NAMALWA (cell line): ENCODE measurements around the gene ASPG.
"Not testable (repeated sequence)": the region's sequence is repeated elsewhere in the genome, so short reads cannot be mapped to it uniquely, and the experiment has no call there.

ENCODE experiments used
- DNase-seq: peaks from one replicate; pipeline ENCODE4 v3.0.0-alpha.2; 2015; ENCODE audit warnings: low spot score

The ASPG gene

GRCh38 chr14:104147346-104148125, 62.0 kb downstream of the ASPG start:
- DNase-seq, result no peak

- no peak for DNase-seq
Observed at GRCh38 chr14:104148433-104149277, 63.2 kb downstream of the ASPG start.

GRCh38 chr14:104149278-104149595, 63.7 kb downstream of the ASPG start:
- no peak for DNase-seq

GRCh38 chr14:104149617-104150135, 64.2 kb downstream of the ASPG start:
- no peak for DNase-seq

GRCh38 chr14:104150136-104151025, 64.9 kb downstream of the ASPG start:
- peak; percentile 53 for DNase-seq

- DNase-seq, result no peak
Observed at GRCh38 chr14:104151026-104151381, 65.5 kb downstream of the ASPG start.

GRCh38 chr14:104151566-104152245, 66.2 kb downstream of the ASPG start:
- DNase-seq, result no peak

GRCh38 chr14:104152246-104152575, 66.7 kb downstream of the ASPG start:
- DNase-seq, result no peak

GRCh38 chr14:104152686-104153393, 67.3 kb downstream of the ASPG start:
- DNase-seq, result no peak

- DNase-seq, result not testable (repeated sequence)
Observed at GRCh38 chr14:104153394-104153755, 67.9 kb downstream of the ASPG start.

GRCh38 chr14:104154246-104154645, 68.7 kb downstream of the ASPG start:
- no peak for DNase-seq

GRCh38 chr14:104155513-104155912, 70.0 kb downstream of the ASPG start:
- DNase-seq, result no peak

GRCh38 chr14:104156142-104156541, 70.6 kb downstream of the ASPG start:
- no peak for DNase-seq

GRCh38 chr14:104157016-104157928, 71.8 kb downstream of the ASPG start:
- no peak for DNase-seq

- no peak for DNase-seq
Observed at GRCh38 chr14:104158827-104159798, 73.6 kb downstream of the ASPG start.

GRCh38 chr14:104159990-104160389, 74.5 kb downstream of the ASPG start:
- no peak for DNase-seq

GRCh38 chr14:104161602-104162367, 76.3 kb downstream of the ASPG start:
- DNase-seq, result peak; percentile 24

GRCh38 chr14:104162495-104162894, 77.0 kb downstream of the ASPG start:
- no peak for DNase-seq
